GM12872 (cell line): ENCODE data around the gene MSX1.

Experiments
- TF ChIP-seq, protein P1 (sequence below): IDR thresholded peaks from 3 replicates; pipeline ENCODE4 v1.5.1; 2011; ENCODE audit warnings: low read depth, mild to moderate bottlenecking, low read length, moderate library complexity; ENCODE audit not compliant: insufficient read depth

MSX1 gene

DNA sequence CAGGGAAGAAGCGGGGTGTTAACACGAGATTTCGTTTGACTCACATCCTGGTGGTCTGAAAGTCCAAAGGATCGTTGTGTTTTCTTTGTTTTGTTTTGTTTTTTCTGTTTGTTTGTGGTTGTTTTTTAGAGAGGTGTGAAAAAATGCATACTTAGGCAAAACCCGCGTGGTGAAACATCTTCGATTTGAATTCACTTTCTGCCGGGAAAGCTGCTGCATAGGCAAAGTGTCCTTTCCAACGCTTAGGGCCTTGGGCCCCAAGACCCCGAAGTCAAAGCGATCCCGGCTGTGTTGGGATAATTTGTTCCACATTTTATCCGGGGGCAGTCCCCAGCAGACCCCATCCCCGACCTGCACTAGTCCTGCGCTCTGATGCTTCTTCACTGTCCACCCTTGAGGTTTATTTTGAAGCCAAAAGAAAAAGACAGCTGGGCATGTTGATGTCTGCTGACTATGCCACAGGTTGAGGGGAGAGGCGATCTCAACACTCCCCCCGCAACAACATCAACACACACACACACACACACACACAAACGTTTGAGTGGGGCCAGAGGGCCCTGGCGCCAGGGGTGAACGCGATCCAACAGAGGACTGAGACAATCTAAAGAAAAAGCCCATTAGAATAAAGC is 2.0 kb downstream of the MSX1 start:
- TF ChIP-seq, protein P1, sequence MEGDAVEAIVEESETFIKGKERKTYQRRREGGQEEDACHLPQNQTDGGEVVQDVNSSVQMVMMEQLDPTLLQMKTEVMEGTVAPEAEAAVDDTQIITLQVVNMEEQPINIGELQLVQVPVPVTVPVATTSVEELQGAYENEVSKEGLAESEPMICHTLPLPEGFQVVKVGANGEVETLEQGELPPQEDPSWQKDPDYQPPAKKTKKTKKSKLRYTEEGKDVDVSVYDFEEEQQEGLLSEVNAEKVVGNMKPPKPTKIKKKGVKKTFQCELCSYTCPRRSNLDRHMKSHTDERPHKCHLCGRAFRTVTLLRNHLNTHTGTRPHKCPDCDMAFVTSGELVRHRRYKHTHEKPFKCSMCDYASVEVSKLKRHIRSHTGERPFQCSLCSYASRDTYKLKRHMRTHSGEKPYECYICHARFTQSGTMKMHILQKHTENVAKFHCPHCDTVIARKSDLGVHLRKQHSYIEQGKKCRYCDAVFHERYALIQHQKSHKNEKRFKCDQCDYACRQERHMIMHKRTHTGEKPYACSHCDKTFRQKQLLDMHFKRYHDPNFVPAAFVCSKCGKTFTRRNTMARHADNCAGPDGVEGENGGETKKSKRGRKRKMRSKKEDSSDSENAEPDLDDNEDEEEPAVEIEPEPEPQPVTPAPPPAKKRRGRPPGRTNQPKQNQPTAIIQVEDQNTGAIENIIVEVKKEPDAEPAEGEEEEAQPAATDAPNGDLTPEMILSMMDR: no peak

DNA sequence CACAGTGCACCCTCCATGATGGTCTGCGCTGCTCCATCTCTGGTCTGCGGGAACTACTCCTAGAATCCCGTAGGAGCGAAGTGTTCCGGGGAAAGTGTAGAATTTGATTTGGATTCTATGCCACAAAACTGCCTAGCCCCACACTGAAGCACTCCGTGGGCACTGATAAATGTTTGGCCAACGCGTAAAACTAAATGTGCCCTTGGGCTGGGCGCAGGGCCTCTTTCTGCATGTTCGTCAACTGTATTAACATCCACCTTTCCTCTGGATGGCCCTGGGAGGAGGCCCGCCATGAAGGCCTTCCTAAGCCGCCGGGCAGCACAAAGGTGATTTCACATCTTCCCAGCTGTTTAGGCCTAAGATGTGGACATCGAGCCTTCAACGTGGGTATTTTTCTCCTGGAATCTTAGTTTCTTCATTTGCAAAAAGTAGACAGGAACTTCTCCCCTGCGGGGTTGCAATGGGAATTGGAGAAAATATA is 2.6 kb downstream of the MSX1 start:
- TF ChIP-seq, protein P1: no peak

DNA sequence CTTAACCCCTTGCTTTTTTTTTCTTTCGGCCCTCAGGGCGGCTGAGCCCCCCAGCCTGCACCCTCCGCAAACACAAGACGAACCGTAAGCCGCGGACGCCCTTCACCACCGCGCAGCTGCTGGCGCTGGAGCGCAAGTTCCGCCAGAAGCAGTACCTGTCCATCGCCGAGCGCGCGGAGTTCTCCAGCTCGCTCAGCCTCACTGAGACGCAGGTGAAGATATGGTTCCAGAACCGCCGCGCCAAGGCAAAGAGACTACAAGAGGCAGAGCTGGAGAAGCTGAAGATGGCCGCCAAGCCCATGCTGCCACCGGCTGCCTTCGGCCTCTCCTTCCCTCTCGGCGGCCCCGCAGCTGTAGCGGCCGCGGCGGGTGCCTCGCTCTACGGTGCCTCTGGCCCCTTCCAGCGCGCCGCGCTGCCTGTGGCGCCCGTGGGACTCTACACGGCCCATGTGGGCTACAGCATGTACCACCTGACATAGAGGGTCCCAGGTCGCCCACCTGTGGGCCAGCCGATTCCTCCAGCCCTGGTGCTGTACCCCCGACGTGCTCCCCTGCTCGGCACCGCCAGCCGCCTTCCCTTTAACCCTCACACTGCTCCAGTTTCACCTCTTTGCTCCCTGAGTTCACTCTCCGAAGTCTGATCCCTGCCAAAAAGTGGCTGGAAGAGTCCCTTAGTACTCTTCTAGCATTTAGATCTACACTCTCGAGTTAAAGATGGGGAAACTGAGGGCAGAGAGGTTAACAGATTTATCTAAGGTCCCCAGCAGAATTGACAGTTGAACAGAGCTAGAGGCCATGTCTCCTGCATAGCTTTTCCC is 3.4 kb downstream of the MSX1 start:
- TF ChIP-seq, protein P1: no peak

DNA sequence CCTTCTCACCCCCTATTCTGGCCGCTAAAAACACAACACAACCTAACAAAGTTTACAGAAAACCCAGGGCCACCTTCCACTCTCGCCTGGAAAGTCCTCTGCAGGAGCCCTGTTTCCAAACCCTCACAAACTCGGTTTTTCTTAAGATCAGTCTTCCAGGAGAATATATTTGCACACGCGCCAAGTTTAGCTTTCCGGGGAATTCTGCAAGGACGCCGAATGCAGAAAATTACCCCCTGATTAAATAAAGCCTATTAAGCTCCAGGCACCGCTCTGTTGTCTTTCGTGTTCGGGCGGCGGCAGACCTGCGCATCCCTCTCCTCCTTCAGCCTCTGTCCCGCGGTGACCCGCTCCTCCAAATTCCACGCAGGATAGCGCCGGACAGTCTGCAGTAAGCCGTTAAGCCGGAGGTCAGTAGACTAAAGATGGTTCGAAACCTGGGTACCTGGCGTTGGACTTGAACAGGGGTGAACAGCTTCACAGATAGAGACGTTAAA is 5.0 kb downstream of the MSX1 start:
- TF ChIP-seq, protein P1: no peak

DNA sequence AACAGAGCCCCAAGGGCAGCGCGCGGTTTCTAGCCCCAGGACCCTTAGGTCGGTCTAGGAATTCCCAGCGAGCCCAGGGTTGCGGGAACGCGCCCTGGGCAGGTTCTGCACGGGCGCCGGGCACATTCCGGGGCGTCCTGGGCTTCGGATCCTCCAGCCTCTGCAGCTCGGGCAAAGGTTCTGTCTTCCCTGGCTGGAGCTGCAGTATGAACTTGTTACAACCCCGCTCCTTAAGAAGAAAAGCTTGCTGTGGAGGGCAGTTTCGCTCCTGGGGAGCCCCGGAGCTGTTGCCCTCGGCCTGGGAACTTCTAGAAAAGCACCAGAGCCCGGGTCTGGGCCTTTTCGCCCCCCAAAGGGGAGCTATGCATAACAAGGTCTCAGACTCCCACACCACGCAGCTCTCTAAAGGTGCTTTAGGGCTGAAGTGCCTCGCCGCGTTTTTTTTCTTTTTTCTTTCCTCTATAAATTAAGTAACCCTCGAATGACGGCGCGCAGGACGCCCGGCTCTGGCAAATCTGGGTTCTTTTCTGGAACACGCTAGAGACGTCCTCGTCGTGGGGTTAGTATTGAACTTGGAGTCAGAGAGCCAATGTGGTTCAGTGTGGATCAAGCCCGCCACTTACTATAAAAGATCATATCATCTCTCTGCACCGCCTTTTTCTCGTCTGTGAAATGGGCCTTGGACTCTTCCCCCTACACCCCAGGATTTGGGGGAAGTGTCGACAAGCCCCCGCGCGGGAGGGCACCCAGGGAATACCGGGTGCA is 5.7 kb downstream of the MSX1 start:
- TF ChIP-seq, protein P1: no peak

DNA sequence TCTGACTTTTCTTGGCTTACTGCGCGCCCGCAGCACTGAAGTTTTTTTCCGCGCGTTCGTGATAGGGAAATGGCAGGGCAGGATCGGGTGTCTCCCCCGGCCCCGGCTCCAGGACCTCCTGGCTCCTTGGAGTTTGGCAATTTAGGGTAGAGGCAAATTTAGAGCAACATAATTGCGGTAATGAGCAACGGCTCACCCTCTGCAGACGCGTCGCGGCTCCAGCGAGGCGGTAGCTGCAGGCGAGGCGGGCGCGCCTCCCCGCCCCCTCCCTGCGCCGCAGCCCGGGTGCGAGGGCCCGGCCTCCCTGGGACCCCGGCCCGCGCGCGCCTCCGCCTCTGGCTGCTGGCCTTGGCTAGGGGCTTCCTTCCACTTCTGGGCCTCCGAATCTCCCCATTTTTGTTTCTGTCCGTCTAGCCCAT is 6.2 kb downstream of the MSX1 start:
- TF ChIP-seq, protein P1: no peak
